Karpas-422 (cell line): Measurements from ENCODE around the gene IDH3B. TPM values are rescaled to one million over a fixed set of nuclear protein-coding genes. Genes with fewer than 3 reads are reported as not detected.
"Not testable (repeated sequence)": the region's sequence is repeated elsewhere in the genome, so short reads cannot be mapped to it uniquely, and the experiment has no call there.

Source experiments
- DNase-seq: peaks from one replicate; pipeline ENCODE4 v3.0.0-alpha.2; 2015
- H2AFZ ChIP-seq: fragments of 200-600 bp; sonication (generic); 2 replicates; pipeline ENCODE4 v1.6.1; 2014; ENCODE audit warnings: antibody characterized with exemption, low read length, mixed read lengths
- H3K27ac ChIP-seq: fragments of 200-600 bp; sonication (generic); 2 replicates; pipeline ENCODE4 v1.5.1; 2014; ENCODE audit warnings: mild to moderate bottlenecking, low read length, moderate library complexity
- H3K27me3 ChIP-seq: fragments of 200-600 bp; sonication (generic); 2 replicates; pipeline ENCODE4 v1.6.1; 2014; ENCODE audit warnings: low read length, mixed read lengths
- H3K36me3 ChIP-seq: fragments of 200-600 bp; sonication (generic); 2 replicates; pipeline ENCODE4 v1.6.1; 2014; ENCODE audit warnings: low read length, mixed read lengths; ENCODE audit not compliant: insufficient read depth
- H3K4me1 ChIP-seq: fragments of 200-600 bp; sonication (generic); 2 replicates; pipeline ENCODE4 v1.6.1; 2014; ENCODE audit warnings: mild to moderate bottlenecking, low read length, mixed read lengths
- H3K4me2 ChIP-seq: fragments of 200-600 bp; sonication (generic); 2 replicates; pipeline ENCODE4 v1.6.1; 2014; ENCODE audit warnings: low read length, low read depth, mild to moderate bottlenecking; ENCODE audit not compliant: poor library complexity, severe bottlenecking
- H3K4me3 ChIP-seq: fragments of 200-600 bp; sonication (generic); 2 replicates; pipeline ENCODE4 v1.5.1; 2014; ENCODE audit warnings: mild to moderate bottlenecking, antibody characterized with exemption, low read length, mixed read lengths
- H3K79me2 ChIP-seq: fragments of 200-600 bp; sonication (generic); 2 replicates; pipeline ENCODE4 v1.6.1; 2014; ENCODE audit warnings: mild to moderate bottlenecking, low read length, mixed read lengths
- H3K9ac ChIP-seq: fragments of 200-600 bp; sonication (generic); 2 replicates; pipeline ENCODE4 v1.6.0; 2014; ENCODE audit warnings: low read length
- H3K9me2 ChIP-seq: fragments of 200-600 bp; sonication (generic), shearing (Covaris generic); replicated peaks from 2 replicates; pipeline ENCODE4 v1.6.0; 2014; ENCODE audit warnings: mild to moderate bottlenecking, low read length, moderate library complexity; ENCODE audit not compliant: insufficient read depth
- H3K9me3 ChIP-seq: fragments of 300-700, 200-600 bp; sonication (generic); 2 replicates; pipeline ENCODE4 v1.6.1; 2014; ENCODE audit warnings: low read length, mixed read lengths
- H4K20me1 ChIP-seq: fragments of 200-600 bp; sonication (generic); 2 replicates; pipeline ENCODE4 v1.6.1; 2014; ENCODE audit warnings: mild to moderate bottlenecking, antibody characterized with exemption, low read length, low read depth; ENCODE audit not compliant: insufficient read depth
- total RNA-seq: library from RNA; depleted of rRNA; stranded (reverse); fragments of >200 nt; shearing (Covaris generic); gene quantifications from 2 replicates; pipeline ENCODE4 v1.2.3, GENCODE V29; 2014; ENCODE audit warnings: low replicate concordance

Gene IDH3B
- total RNA-seq, 1 experiment from 2014 or later = 83.7 TPM

- Histone ChIP-seq H3K4me2 (no peak within 1 kb of the TSS), H3K9me3 (no peaks in the 10 kb centered on the region), H3K9ac (no peak within 1 kb of the TSS), H3K9me2 (no peaks in the 10 kb centered on the region), H3K27ac (no peak within 1 kb of the TSS), H3K4me1 (peaks cover 9% of the 10 kb centered on the region), H3K79me2 (no peaks in the 10 kb centered on the region), H3K4me3 (peak within 1 kb of the TSS; percentile 15; the same call in 1 of the 2 replicates), H3K36me3 (no peaks in the 10 kb centered on the region), H2AFZ (no peak within 1 kb of the TSS), H4K20me1 (no peaks in the 10 kb centered on the region), H3K27me3 (no peaks in the 10 kb centered on the region)
- DNase-seq = no peak
Observed at GRCh38 chr20:2692036-2692885, 28.2 kb upstream of the IDH3B start, which contains the start of gene EBF4. EBF4 (plus strand) TSS chr20:2692780; CDS start chr20:2693646, 866 bp downstream.

GRCh38 chr20:2691663-2692035 lies 27.6 kb upstream of the IDH3B start:
- H3K4me3 ChIP-seq = no peak overlapping the region; the same call in 1 of the 2 replicates
- no peaks in the 10 kb centered on the region for H3K36me3 ChIP-seq
- H3K4me1 ChIP-seq = peaks cover 9% of the 10 kb centered on the region
- H3K4me2 ChIP-seq = no peak overlapping the region
- H3K9me3 ChIP-seq = no peaks in the 10 kb centered on the region
- DNase-seq = no peak
- no peak overlapping the region for H3K9ac ChIP-seq
- H2AFZ ChIP-seq = no peak overlapping the region
- no peak overlapping the region for H3K27ac ChIP-seq
- no peaks in the 10 kb centered on the region for H3K79me2 ChIP-seq
- no peaks in the 10 kb centered on the region for H4K20me1 ChIP-seq
- H3K9me2 ChIP-seq = no peaks in the 10 kb centered on the region
- H3K27me3 ChIP-seq = no peaks in the 10 kb centered on the region

DNA sequence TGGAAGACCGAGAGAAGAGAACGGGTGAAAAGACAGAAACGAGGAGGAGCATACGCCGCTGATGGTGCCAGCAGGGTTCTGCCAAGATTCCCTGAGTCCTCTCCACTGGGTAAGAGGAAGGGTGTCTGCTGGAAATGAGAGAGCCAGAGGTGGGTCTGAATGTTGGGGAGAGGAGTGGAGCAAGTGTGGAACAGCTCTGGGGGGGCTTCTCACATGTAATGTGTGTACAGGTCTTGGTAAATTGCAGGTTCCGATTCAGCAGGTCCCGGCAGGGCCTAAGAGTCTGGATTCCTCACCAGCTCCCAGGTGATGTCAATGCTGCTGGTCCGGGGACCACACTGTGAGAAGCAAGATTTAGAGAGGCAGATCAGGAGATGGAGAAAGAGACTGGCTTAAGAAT lies 27.1 kb upstream of the IDH3B start:
- DNase-seq = no peak
- Histone ChIP-seq H3K9me3 (no peaks in the 10 kb centered on the region), H3K27me3 (no peaks in the 10 kb centered on the region)

DNA sequence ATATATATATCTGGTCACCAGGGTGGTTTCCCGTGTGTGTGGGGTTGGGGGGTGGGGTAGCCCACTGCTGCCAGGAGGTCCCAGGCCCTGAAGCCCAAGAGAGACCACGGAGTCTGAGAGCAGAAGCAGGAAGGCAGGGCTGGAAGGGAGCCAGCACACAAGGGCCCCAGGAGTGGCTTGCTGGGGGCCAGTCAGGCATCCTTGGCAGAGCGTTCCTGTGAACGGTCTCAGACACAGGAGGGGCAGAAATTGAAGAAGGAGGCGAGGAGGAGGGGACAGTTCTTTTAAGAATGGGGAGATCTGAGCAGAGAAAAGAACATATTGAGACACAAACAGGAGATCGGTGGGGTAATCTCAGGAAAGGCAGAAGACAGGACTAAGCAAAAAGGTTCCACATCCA lies 26.7 kb upstream of the IDH3B start:
- H3K27me3 ChIP-seq = no peaks in the 10 kb centered on the region
- no peaks in the 10 kb centered on the region for H3K79me2 ChIP-seq
- H3K9ac ChIP-seq = no peak overlapping the region
- no peak overlapping the region for H3K4me3 ChIP-seq
- no peaks in the 10 kb centered on the region for H3K36me3 ChIP-seq
- H3K9me3 ChIP-seq = no peaks in the 10 kb centered on the region
- no peak overlapping the region for H3K27ac ChIP-seq
- H3K4me1 ChIP-seq = peaks cover 9% of the 10 kb centered on the region
- H4K20me1 ChIP-seq = no peaks in the 10 kb centered on the region
- H2AFZ ChIP-seq = no peak overlapping the region
- no peaks in the 10 kb centered on the region for H3K9me2 ChIP-seq
- DNase-seq = no peak
- H3K4me2 ChIP-seq = no peak overlapping the region

More for the DNA sequence above, 27.1 kb upstream of the IDH3B start:
- H3K4me1 ChIP-seq = peaks cover 9% of the 10 kb centered on the region
- no peak overlapping the region for H2AFZ ChIP-seq
- H4K20me1 ChIP-seq = no peaks in the 10 kb centered on the region
- no peaks in the 10 kb centered on the region for H3K36me3 ChIP-seq
- no peaks in the 10 kb centered on the region for H3K9me2 ChIP-seq
- H3K9ac ChIP-seq = no peak overlapping the region
- no peak overlapping the region for H3K27ac ChIP-seq
- no peaks in the 10 kb centered on the region for H3K79me2 ChIP-seq
- H3K4me3 ChIP-seq = no peak overlapping the region
- no peak overlapping the region for H3K4me2 ChIP-seq

- H3K9me2 ChIP-seq = no peaks in the 10 kb centered on the region
- H3K36me3 ChIP-seq = no peaks in the 10 kb centered on the region
- H3K9me3 ChIP-seq = no peaks in the 10 kb centered on the region
- no peaks in the 10 kb centered on the region for H4K20me1 ChIP-seq
- H3K4me2 ChIP-seq = no peak overlapping the region
- no peak overlapping the region for H3K9ac ChIP-seq
- peaks cover 9% of the 10 kb centered on the region for H3K4me1 ChIP-seq
- no peak overlapping the region for H2AFZ ChIP-seq
- no peaks in the 10 kb centered on the region for H3K79me2 ChIP-seq
- no peak for DNase-seq
- no peak overlapping the region for H3K4me3 ChIP-seq
- H3K27me3 ChIP-seq = no peaks in the 10 kb centered on the region
- H3K27ac ChIP-seq = no peak overlapping the region
Observed at GRCh38 chr20:2690213-2690612, 26.2 kb upstream of the IDH3B start.

- H3K4me3 ChIP-seq = peak overlapping the region; percentile 51; the same call in 1 of the 2 replicates
- H3K27ac ChIP-seq = no peak overlapping the region
Observed at GRCh38 chr20:2688041-2688591, 24.1 kb upstream of the IDH3B start.

GRCh38 chr20:2687514-2687913 lies 23.5 kb upstream of the IDH3B start:
- no peaks in the 10 kb centered on the region for H3K9me3 ChIP-seq
- H3K4me2 ChIP-seq = peak overlapping the region; percentile 62
- H3K27ac ChIP-seq = no peak overlapping the region
- no peak for DNase-seq
- H3K4me1 ChIP-seq = peaks cover 12% of the 10 kb centered on the region
- no peaks in the 10 kb centered on the region for H4K20me1 ChIP-seq
- no peaks in the 10 kb centered on the region for H3K27me3 ChIP-seq
- H2AFZ ChIP-seq = peak overlapping the region; percentile 87
- H3K9me2 ChIP-seq = no peaks in the 10 kb centered on the region
- H3K79me2 ChIP-seq = no peaks in the 10 kb centered on the region
- H3K36me3 ChIP-seq = no peaks in the 10 kb centered on the region
- no peak overlapping the region for H3K4me3 ChIP-seq
- H3K9ac ChIP-seq = 0 out of 2 replicates have a peak overlapping the region, but pooled peaks have one; percentile 17

More at GRCh38 chr20:2688041-2688591, 24.1 kb upstream of the IDH3B start:
- Histone ChIP-seq H3K4me1 (peaks cover 12% of the 10 kb centered on the region), H3K9me3 (no peaks in the 10 kb centered on the region), H2AFZ (peak overlapping the region; percentile 87), H3K79me2 (no peaks in the 10 kb centered on the region), H3K27me3 (no peaks in the 10 kb centered on the region), H4K20me1 (no peaks in the 10 kb centered on the region), H3K36me3 (no peaks in the 10 kb centered on the region), H3K4me2 (peak overlapping the region; percentile 62), H3K9ac (peak overlapping the region; percentile 55), H3K9me2 (no peaks in the 10 kb centered on the region)
- peak; percentile 93 for DNase-seq

GRCh38 chr20:2684817-2685216 lies 20.8 kb upstream of the IDH3B start:
- not testable (repeated sequence) for H3K36me3 ChIP-seq, H4K20me1 ChIP-seq, H3K9ac ChIP-seq, H3K27me3 ChIP-seq, H3K4me3 ChIP-seq, H3K79me2 ChIP-seq, H3K27ac ChIP-seq, H3K9me3 ChIP-seq, H2AFZ ChIP-seq, H3K9me2 ChIP-seq, H3K4me2 ChIP-seq
- DNase-seq = peak; percentile 63
- peaks cover 12% of the 10 kb centered on the region for H3K4me1 ChIP-seq
